ENCODE results near the gene DLX1.
"Not testable (repeated sequence)": the region's sequence is repeated elsewhere in the genome, so short reads cannot be mapped to it uniquely, and the experiment has no call there.

DLX1 gene

DNA sequence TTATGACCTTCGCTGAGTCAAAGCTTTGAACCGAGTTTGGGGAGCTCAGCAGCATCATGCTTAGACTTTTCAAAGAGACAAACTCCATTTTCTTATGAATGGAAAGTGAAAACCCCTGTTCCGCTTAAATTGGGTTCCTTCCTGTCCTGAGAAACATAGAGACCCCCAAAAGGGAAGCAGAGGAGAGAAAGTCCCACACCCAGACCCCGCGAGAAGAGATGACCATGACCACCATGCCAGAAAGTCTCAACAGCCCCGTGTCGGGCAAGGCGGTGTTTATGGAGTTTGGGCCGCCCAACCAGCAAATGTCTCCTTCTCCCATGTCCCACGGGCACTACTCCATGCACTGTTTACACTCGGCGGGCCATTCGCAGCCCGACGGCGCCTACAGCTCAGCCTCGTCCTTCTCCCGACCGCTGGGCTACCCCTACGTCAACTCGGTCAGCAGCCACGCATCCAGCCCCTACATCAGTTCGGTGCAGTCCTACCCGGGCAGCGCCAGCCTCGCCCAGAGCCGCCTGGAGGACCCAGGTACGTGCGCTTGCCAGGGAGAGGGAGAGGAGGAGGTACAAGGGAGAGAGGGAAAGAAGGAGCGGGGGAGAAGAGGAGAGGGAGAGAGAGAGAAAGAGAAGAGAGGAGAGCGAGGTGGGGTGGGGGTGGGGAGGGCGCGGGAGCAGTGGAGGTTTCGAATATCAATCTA lies at the start of gene DLX1:
Gene DLX1, plus strand, starts transcription at position 48 of the 700 bp plus-strand sequence. Its CDS starts 171 bp downstream, at position 219.
- no peak for DNase-seq

DNA sequence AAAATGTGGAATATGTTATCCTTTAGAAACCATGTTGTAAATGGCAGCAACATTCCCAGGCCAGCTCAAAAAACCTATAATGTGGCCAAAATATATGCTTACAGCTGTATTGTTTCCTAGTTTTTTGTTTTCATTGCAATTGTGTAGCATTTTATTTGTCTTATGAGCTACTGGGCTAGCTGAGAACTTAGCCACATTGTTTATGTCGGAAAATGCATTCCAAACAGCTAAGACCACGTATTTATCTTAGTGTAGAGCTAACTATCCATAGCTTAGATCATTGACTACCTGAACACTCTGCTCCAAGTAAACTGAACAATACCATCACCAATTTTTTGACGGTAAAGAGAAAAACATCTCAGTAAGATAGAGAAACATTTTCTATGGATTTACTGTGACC lies 47.2 kb upstream of the DLX1 start:
- no peak for DNase-seq

DNA sequence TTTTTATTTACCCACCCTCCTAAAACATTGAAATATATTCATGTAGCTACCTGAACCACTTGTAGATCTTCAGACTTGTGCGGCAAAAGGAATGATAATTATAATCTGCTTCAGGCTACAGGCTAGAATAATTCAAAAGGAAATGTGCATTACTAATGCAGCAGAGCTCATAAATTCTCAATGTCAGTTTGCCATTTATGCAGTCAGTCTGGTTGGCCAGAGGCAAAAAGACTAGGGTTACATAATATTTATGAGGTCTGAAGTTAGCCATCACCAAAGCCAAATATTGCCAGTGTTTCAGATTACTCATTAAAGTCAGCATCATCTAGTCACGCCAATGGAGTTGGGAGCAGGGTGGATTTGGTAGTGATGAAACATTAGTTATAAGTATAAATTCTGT lies 46.7 kb upstream of the DLX1 start:
- DNase-seq: no peak

GRCh38 chr2:172039011-172039704 lies 46.1 kb upstream of the DLX1 start:
- DNase-seq: no peak

DNA sequence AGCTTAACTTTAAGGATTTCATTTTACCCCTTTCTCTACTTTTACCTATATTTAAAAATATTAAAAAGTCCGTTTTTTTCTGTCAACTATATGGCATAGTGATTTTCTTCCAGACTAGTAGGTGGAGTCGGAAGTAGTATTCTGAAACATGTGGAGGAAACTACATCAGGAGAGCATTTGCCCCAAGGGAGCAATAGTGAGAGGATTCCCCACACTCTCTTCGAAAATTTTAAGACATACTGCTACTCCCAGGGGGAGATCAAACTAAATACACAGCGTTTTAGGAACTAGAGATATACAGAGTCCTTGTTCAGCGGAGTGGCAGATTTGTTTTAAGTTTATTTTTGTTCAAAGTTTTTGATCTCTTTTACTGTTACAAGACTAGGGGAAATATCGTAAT lies 45.0 kb upstream of the DLX1 start:
- DNase-seq: no peak

GRCh38 chr2:172046080-172046678 lies 39.1 kb upstream of the DLX1 start:
- no peak for DNase-seq

GRCh38 chr2:172046866-172047565 lies 38.3 kb upstream of the DLX1 start:
- DNase-seq: no peak

GRCh38 chr2:172047566-172048507 lies 37.5 kb upstream of the DLX1 start:
- DNase-seq: no peak

- DNase-seq: no peak
These were observed 36.5 kb upstream of the DLX1 start for GRCh38 chr2:172048508-172049503.

DNA sequence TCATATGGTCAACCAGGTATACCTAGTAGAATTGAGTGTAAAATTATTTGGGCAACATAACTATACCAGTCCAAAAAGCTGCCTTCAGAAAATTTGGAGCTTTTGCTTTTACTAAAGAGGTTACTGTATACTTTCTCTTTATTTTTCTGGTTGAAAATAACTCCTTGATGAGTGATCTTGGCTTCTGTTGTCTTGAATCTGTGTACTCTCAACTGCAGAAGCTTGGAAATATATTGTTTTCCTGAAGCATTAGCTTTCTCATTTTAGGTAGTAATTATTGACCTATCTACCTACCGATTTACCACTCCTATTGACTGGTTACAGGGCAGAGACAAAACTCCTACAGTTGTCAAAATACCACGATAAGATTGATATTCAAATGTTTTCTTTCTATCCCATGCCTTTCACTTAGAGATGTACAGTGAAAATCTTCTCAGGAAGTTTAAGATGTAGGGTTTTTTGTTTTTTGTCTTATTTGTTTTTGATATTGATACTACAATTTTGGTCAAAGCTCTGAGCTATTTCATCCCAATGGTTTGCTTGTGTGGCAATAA lies 35.7 kb upstream of the DLX1 start:
- DNase-seq: no peak

GRCh38 chr2:172050479-172051125 lies 34.7 kb upstream of the DLX1 start:
- no peak for DNase-seq

DNA sequence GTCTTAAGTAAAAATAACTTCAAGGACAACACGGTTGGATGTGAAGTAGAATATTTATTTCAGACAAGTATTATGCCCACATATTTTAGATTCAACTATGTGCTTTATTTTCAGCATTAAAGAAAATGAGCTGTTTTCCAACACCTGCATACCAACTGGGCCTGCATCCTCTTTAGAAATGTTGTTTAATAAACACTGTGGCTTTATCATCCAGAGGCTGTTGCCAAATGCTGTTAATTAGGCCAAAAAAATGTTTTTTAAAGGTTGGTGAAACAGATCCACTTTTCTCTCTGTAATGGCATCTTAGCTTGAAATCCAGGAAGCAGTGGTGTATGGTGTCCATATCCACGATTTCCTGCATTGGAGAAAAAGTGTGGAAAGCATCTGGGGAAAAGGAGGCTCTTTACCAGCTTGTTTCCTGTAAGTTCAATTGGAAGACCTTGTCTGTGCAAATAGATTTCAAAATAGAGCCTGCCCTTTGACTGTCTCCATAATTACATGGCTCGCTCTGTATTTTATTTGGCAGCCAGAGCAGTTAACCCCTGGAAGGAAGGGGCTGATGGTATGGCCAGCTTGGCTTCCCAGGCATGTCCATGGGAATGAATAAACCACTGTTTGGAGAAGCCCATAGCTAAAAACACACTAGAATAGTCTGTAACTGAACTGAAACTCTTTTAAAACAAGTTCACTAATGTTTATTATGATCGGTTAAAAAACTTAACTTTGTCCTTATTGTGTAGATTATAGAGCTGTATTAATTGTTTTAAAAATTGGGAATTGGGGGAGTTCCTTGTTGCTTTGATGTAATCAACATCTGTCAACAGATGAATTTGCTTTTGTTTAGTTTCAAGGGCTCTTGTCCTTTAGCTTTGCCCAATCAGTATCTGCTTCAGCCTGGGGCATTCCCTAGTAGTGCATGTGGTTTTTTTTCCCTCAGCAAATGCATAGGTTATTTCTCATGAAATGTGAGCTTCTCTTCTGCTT lies 33.0 kb upstream of the DLX1 start:
- peak in 1 of 2 experiments; percentile 71 for DNase-seq

DNA sequence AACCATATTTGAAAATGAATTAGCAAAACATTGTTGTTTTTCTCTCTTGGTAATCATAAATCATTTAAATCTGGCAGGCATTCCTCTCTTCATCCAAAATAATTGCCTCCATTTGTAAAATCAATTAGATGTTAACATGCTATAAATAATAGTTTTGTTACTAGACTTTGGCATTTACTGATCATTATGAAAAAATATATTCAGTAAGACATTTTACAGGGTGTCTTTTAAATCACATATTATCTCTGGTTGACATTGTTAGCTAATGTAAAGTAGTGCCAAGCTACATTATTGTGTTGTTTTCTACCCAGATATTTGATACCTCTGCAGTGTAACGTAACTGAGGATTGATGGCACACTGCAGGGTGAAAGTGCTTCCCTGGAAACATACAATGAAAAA lies 31.8 kb upstream of the DLX1 start:
- DNase-seq: no peak

- DNase-seq: no peak
These were observed 29.0 kb upstream of the DLX1 start for GRCh38 chr2:172056293-172056692.

- no peak for DNase-seq
These were observed 26.6 kb upstream of the DLX1 start for GRCh38 chr2:172058660-172059059.

GRCh38 chr2:172060118-172060517 lies 25.2 kb upstream of the DLX1 start:
- not testable (repeated sequence) for DNase-seq

- no peak for DNase-seq
These were observed 22.8 kb upstream of the DLX1 start for GRCh38 chr2:172062402-172063004.

DNA sequence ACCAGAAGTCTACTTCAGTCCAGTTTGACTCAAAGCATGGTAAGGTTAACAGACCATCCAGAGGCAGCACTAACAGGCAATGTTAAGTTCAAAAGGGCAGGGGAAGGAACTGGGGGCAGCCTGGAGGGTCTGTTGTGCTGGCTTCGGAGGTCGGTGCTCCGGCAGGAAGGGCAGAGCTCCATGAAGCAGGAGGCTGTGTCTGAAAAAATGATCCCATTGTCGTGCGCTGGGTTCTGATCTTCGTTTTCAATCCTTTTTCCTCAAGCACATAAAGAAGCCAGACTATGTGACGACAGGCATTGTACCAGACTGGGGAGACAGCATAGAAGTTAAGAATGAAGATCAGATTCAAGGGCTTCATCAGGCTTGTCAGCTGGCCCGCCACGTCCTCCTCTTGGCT lies 21.9 kb upstream of the DLX1 start:
- no peak for DNase-seq

- no peak for DNase-seq
These were observed 20.2 kb upstream of the DLX1 start for GRCh38 chr2:172065111-172065510.
